B cell (primary cell): ENCODE measurements around the gene PCIF1. TPM values are rescaled to one million over a fixed set of nuclear protein-coding genes. Genes with fewer than 3 reads are reported as not detected.

Experiments
- ATAC-seq: fragments of 200-7000 bp; cut with Tn5 transposase; one replicate; pipeline ENCODE4 v1.10.0; 2021; ENCODE audit warnings: low read depth, mild to moderate bottlenecking, moderate number of reproducible peaks, moderate library complexity
- CTCF ChIA-PET: fragments of 350-600 bp; sonication (Branson Sonifier 250); formaldehyde crosslinking; loops from one replicate; lab custom pipeline; 2021; ENCODE audit warnings: antibody characterized with exemption, inconsistent platforms; lab: Charles Lee
- POLR2A ChIA-PET: fragments of 350-600 bp; sonication (Branson Sonifier 250); formaldehyde crosslinking; loops from one replicate; lab custom pipeline; 2021; ENCODE audit warnings: antibody characterized with exemption; lab: Charles Lee
- DNase-seq: peaks from one replicate; pipeline ENCODE4 v3.0.0; 2013
- H2AFZ ChIP-seq: 2 replicates; pipeline ENCODE4 v1.6.1; 2012; ENCODE audit warnings: mild to moderate bottlenecking, low read depth, low read length; ENCODE audit not compliant: insufficient read depth, poor library complexity, severe bottlenecking
- H3K27ac ChIP-seq, 2 donors: 1 replicate in 1 of 2; 2 replicates in 1 of 2; pipeline ENCODE4 v1.5.1; 2012 to 2013; ENCODE audit warnings: low read length in 2 of 2, mild to moderate bottlenecking in 2 of 2, moderate library complexity in 1 of 2
- H3K27me3 ChIP-seq, 4 experiments: fragments of 200-600 bp in 1 of 4; sonication (generic) in 1 of 4; replicated peaks in 1 of 4; 1 replicate in 2 of 4; 2 replicates in 2 of 4; pipeline versions ENCODE4 v1.6.1 to v1.7.0; 2013 to 2016; ENCODE audit warnings: low read length in 3 of 4, mild to moderate bottlenecking in 2 of 4, mixed read lengths in 1 of 4, moderate library complexity in 1 of 4; ENCODE audit not compliant: insufficient read depth in 4 of 4, control insufficient read depth in 3 of 4; ENCODE audit errors: control extremely low read depth in 1 of 4
- H3K36me3 ChIP-seq, 2 experiments: replicated peaks in 1 of 2; 1 replicate in 1 of 2; 2 replicates in 1 of 2; pipeline versions ENCODE4 v1.6.1 to v1.7.1; 2013; ENCODE audit warnings: low read length in 1 of 2; ENCODE audit not compliant: insufficient read depth in 2 of 2, control insufficient read depth in 1 of 2; ENCODE audit errors: control extremely low read depth in 1 of 2, extremely low read depth in 1 of 2
- H3K4me1 ChIP-seq, 2 donors: fragments of 200-600 bp in 1 of 2; sonication (generic) in 1 of 2; 1 replicate in 1 of 2; 2 replicates in 1 of 2; pipeline versions ENCODE4 v1.5.1 to v1.6.1; 2013 to 2017; ENCODE audit warnings: low read length in 2 of 2; ENCODE audit not compliant: control insufficient read depth in 2 of 2, insufficient read depth in 2 of 2
- H3K4me2 ChIP-seq: replicated peaks from 2 replicates; pipeline ENCODE3; 2012; ENCODE audit warnings: mild to moderate bottlenecking, low read depth, low read length; ENCODE audit not compliant: poor library complexity, severe bottlenecking
- H3K4me3 ChIP-seq, 5 experiments: fragments of 200-600 bp in 1 of 5; sonication (generic) in 1 of 5; 1 replicate in 3 of 5; 2 replicates in 2 of 5; pipeline versions ENCODE4 v1.5.1 to v1.7.0; 2011 to 2016; ENCODE audit warnings: low read length in 4 of 5, mild to moderate bottlenecking in 4 of 5, low read depth in 2 of 5, control low read depth in 1 of 5, moderate library complexity in 1 of 5; ENCODE audit not compliant: insufficient read depth in 1 of 5; ENCODE audit errors: control extremely low read depth in 1 of 5, extremely low read depth in 1 of 5
- H3K79me2 ChIP-seq: fragments of 200-600 bp; sonication (generic); one replicate; pipeline ENCODE4 v1.6.0; 2016; ENCODE audit warnings: low read length; ENCODE audit not compliant: control insufficient read depth, insufficient read depth
- H3K9ac ChIP-seq: fragments of 200-600 bp; sonication (generic); 2 replicates; pipeline ENCODE4 v1.6.1; 2017; ENCODE audit warnings: mild to moderate bottlenecking, low read length, moderate library complexity
- H3K9me3 ChIP-seq, 3 donors: one replicate each; pipeline versions ENCODE4 v1.6.1 to v1.7.1; 2013; ENCODE audit warnings: low read length in 2 of 3; ENCODE audit not compliant: control insufficient read depth in 2 of 3, insufficient read depth in 1 of 3; ENCODE audit errors: control extremely low read depth in 1 of 3
- H4K20me1 ChIP-seq: 2 replicates; pipeline ENCODE4 v1.6.0; 2012; ENCODE audit warnings: mild to moderate bottlenecking, low read length; ENCODE audit not compliant: insufficient read depth, control insufficient read depth, poor library complexity, severe bottlenecking
- H3K27ac Mint-ChIP-seq: one replicate; pipeline ENCODE4 v1.8.0; 2021; ENCODE audit warnings: mixed read lengths
- H3K27me3 Mint-ChIP-seq: one replicate; pipeline ENCODE4 v1.8.0; 2021; ENCODE audit warnings: mixed read lengths
- H3K4me1 Mint-ChIP-seq: one replicate; pipeline ENCODE4 v1.8.0; 2021; ENCODE audit warnings: mixed read lengths
- H3K4me3 Mint-ChIP-seq: one replicate; pipeline ENCODE4 v1.8.0; 2021; ENCODE audit warnings: mixed read lengths
- H3K9me3 Mint-ChIP-seq: one replicate; pipeline ENCODE4 v1.8.0; 2022; ENCODE audit warnings: mixed read lengths; ENCODE audit not compliant: insufficient read depth
- EZH2 ChIP-seq: IDR thresholded peaks from 2 replicates; pipeline ENCODE4 v1.6.1; 2012; ENCODE audit warnings: borderline replicate concordance, low read depth, mild to moderate bottlenecking, moderate library complexity, low read length; ENCODE audit not compliant: insufficient read depth, poor library complexity, severe bottlenecking
- WGBS: methylation state at CpG from one replicate; pipeline ENCODE4 v1.1.5; 2013; ENCODE audit warnings: missing lambda C conversion rate; ENCODE audit not compliant: insufficient coverage; 5-methylcytosine and 5-hydroxymethylcytosine counted together
- intact Hi-C: fragments of 100-400 bp; cut with micrococcal nuclease; formaldehyde crosslinking; loops from one replicate; pipeline ENCODE4 v1.10.0; 2022
- polyA plus RNA-seq: library from polyadenylated mRNA; depleted of rRNA; stranded (reverse); fragments of >200 nt; gene quantifications from 2 replicates; pipeline ENCODE4 v1.2.3, GENCODE V29; 2012
- total RNA-seq, 2 donors: library from RNA; stranded (reverse); fragments of 120-200 nt in 1 of 2; gene quantifications; 1 replicate in 1 of 2; 2 replicates in 1 of 2; pipeline versions ENCODE4 v1.2.3 to v1.2.4, GENCODE V29; 2013 to 2022
- TF ChIP-seq, protein P1 (sequence below): fragments of 200-600 bp; IDR thresholded peaks from one replicate; pipeline ENCODE4 v1.8.0; 2022; ENCODE audit warnings: antibody characterized with exemption, mild to moderate bottlenecking

PCIF1 gene
- total and polyA plus RNA-seq, 2 donors (not counting 1 experiment from before 2014, with no cell fraction given), result 74.2 to 79.2 TPM

DNA sequence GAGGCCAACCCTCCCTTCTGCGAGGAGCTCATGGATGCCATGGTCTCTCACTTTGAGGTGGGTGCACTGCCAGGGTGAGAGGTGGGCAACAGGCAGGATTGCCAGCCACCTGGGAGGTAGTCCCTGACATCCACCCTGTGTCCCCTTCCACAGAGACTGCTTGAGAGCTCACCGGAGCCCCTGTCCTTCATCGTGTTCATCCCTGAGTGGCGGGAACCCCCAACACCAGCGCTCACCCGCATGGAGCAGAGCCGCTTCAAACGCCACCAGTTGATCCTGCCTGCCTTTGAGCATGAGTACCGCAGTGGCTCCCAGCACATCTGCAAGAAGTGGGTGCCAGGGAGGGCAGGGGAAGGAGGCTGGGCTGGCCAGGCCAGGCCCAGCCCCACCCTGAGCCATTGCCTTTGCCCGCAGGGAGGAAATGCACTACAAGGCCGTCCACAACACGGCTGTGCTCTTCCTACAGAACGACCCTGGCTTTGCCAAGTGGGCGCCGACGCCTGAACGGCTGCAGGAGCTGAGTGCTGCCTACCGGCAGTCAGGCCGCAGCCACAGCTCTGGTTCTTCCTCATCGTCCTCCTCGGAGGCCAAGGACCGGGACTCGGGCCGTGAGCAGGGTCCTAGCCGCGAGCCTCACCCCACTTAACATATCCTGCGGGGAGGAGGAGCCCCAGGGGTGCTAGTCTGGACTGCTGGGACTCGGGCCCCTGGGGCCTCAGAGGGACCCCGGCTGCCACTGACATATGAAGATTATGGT, 12.8 kb downstream of the PCIF1 start:
- H3K79me2 ChIP-seq, result no peaks in the 10 kb centered on the region
- no peak for DNase-seq
- peaks cover 0 to 3% (median 0%) of the 10 kb centered on the region in 3 donors for H3K9me3 ChIP-seq
- ATAC-seq, result no peak
- intact Hi-C loops, result no loop called here
- H3K36me3 ChIP-seq, result peaks cover 2 to 96% of the 10 kb centered on the region in 2 experiments
- peaks cover 17% of the 10 kb centered on the region for H4K20me1 ChIP-seq
- Mint-ChIP-seq H3K4me3 (no peak overlapping the region), H3K9me3 (no peaks in the 10 kb centered on the region), H3K27ac (no peak overlapping the region), H3K27me3 (no peaks in the 10 kb centered on the region), H3K4me1 (peaks cover 4% of the 10 kb centered on the region)
- WGBS, result 96% methylated on average over 25 of the region's 29 CpGs
- no peaks in the 10 kb centered on the region for H3K27me3 ChIP-seq
- H3K9ac ChIP-seq, result no peak overlapping the region
- TF ChIP-seq, protein P1, sequence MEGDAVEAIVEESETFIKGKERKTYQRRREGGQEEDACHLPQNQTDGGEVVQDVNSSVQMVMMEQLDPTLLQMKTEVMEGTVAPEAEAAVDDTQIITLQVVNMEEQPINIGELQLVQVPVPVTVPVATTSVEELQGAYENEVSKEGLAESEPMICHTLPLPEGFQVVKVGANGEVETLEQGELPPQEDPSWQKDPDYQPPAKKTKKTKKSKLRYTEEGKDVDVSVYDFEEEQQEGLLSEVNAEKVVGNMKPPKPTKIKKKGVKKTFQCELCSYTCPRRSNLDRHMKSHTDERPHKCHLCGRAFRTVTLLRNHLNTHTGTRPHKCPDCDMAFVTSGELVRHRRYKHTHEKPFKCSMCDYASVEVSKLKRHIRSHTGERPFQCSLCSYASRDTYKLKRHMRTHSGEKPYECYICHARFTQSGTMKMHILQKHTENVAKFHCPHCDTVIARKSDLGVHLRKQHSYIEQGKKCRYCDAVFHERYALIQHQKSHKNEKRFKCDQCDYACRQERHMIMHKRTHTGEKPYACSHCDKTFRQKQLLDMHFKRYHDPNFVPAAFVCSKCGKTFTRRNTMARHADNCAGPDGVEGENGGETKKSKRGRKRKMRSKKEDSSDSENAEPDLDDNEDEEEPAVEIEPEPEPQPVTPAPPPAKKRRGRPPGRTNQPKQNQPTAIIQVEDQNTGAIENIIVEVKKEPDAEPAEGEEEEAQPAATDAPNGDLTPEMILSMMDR, result no peak
- TF ChIP-seq EZH2, result no peak
- H3K4me1 ChIP-seq, result no peaks in the 10 kb centered on the region
- no peak overlapping the region for H2AFZ ChIP-seq
- no peak overlapping the region for H3K4me2 ChIP-seq
- POLR2A ChIA-PET, result interaction anchor here (0.9 kb wide), 1 partner anchor 13 kb away, joined by 5 read pairs; the partner anchor contains the start of gene PCIF1
- H3K27ac ChIP-seq, result no peak overlapping the region
- CTCF ChIA-PET, result interaction anchor here (1.1 to 3.1 kb wide), 3 partner anchors 22 to 148 kb away, joined by 3 to 11 read pairs (median 3); no protein-coding TSS in a partner anchor
- H3K4me3 ChIP-seq, result no peak overlapping the region

DNA sequence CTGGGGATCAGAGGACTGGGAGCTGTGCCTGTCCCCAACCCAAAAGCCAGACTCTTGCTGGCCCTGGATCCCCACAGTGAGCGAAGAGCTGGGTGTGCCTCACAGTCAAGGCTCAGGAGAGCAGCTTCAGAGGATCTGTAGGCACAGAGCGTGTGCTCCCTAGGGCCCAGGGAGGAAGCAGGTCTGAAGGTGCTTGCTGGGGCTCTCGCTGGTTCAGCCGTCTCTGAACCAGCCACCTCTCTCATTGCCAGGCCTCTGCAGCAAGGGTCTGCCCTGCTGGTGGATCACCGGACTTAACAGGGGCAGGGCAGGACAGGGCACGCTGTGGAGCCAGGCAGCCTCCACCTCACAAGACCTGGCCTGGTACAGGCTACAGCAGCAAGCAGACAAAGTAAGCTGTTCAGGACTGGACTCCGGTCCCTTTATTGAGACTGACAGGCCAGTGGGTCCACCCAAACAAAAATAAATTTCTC, 13.8 kb downstream of the PCIF1 start:
- intact Hi-C loops, result no loop called here
- DNase-seq, result peak; percentile 30
- Mint-ChIP-seq H3K4me3 (no peak overlapping the region), H3K9me3 (no peaks in the 10 kb centered on the region), H3K27ac (peak overlapping the region; percentile 37), H3K4me1 (peaks cover 4% of the 10 kb centered on the region), H3K27me3 (no peaks in the 10 kb centered on the region)
- Histone ChIP-seq H3K79me2 (no peaks in the 10 kb centered on the region), H3K27me3 (no peaks in the 10 kb centered on the region), H3K4me1 (no peaks in the 10 kb centered on the region), H4K20me1 (peaks cover 17% of the 10 kb centered on the region), H3K9me3 (peaks cover 0 to 3% (median 0%) of the 10 kb centered on the region in 3 donors), H3K27ac (peak overlapping the region in 1 of 2 donors; percentile 49), H3K9ac (no peak overlapping the region), H2AFZ (no peak overlapping the region), H3K4me3 (no peak overlapping the region), H3K36me3 (peaks cover 2 to 96% of the 10 kb centered on the region in 2 experiments), H3K4me2 (no peak overlapping the region)
- CTCF ChIA-PET, result interaction anchor here (1.2 to 3.1 kb wide), 4 partner anchors 13 to 149 kb away, joined by 3 to 11 read pairs (median 4); no protein-coding TSS in a partner anchor
- WGBS, result 48% methylated on average over 7 of the region's 7 CpGs
- POLR2A ChIA-PET, result interaction anchor here (0.9 to 2.3 kb wide), 3 partner anchors 10 to 14 kb away, joined by 3 to 10 read pairs (median 4); partner anchors contain the start of gene PCIF1
- TF ChIP-seq, protein P1, result no peak
- no peak for TF ChIP-seq EZH2
- peak; percentile 38 for ATAC-seq
